IPS DF 6.9 (cell line): Measurements from ENCODE around the gene PPP1R1C.

Experiments
- DNase-seq: peaks from one replicate; pipeline ENCODE4 v3.0.0-alpha.2; 2013; ENCODE audit warnings: low read depth, low spot score
- H3K27ac ChIP-seq: one replicate; pipeline ENCODE4 v1.5.1; 2013; ENCODE audit warnings: low read length, control low read depth
- H3K27me3 ChIP-seq: 2 replicates; pipeline ENCODE4 v1.6.1; 2013; ENCODE audit warnings: mild to moderate bottlenecking, low read length; ENCODE audit not compliant: control insufficient read depth, insufficient read depth
- H3K36me3 ChIP-seq: 2 replicates; pipeline ENCODE4 v1.6.1; 2013; ENCODE audit warnings: low read length; ENCODE audit not compliant: control insufficient read depth, insufficient read depth
- H3K4me1 ChIP-seq: 2 replicates; pipeline ENCODE4 v1.6.1; 2013; ENCODE audit warnings: low read length; ENCODE audit not compliant: control insufficient read depth, insufficient read depth
- H3K4me3 ChIP-seq: 2 replicates; pipeline ENCODE4 v1.5.1; 2013; ENCODE audit warnings: mild to moderate bottlenecking, low read length
- H3K9me3 ChIP-seq: 2 replicates; pipeline ENCODE4 v1.6.1; 2013; ENCODE audit warnings: low read length, inconsistent platforms; ENCODE audit not compliant: control insufficient read depth, insufficient read depth
- WGBS: extraction: QIAGEN DNeasy Blood & Tissue Kit; methylation state at CpG from one replicate; pipeline ENCODE4 v1.1.7; 2013; ENCODE audit warnings: mixed read lengths, missing lambda C conversion rate; ENCODE audit not compliant: insufficient read length, insufficient coverage; 5-methylcytosine and 5-hydroxymethylcytosine counted together

PPP1R1C gene

DNA sequence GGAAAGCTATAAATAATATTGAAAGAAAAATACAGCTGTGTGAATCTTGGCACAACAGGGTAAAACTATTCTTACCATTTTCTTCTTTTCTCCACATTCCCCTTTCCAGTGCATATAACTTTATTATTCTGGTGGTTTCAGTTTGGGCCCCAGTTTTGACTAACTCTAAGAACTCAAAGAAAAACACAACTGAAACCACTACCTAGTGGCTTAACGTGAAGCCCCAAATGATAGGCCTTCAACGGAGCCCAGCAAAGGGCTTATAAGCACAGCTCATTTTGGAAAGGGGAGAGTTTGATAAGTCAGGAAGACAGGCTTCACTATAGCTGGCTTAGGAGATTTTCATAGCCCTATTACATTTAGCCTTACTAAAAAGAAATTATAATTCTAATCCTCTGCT is 62.4 kb downstream of the PPP1R1C start:
- Histone ChIP-seq H3K9me3 (no peaks in the 10 kb centered on the region), H3K27me3 (no peaks in the 10 kb centered on the region), H3K27ac (no peak overlapping the region), H3K36me3 (no peaks in the 10 kb centered on the region), H3K4me3 (no peak overlapping the region), H3K4me1 (no peaks in the 10 kb centered on the region)
- no CpG with 5 or more reads among the region's 2 CpGs for WGBS
- no peak for DNase-seq

DNA sequence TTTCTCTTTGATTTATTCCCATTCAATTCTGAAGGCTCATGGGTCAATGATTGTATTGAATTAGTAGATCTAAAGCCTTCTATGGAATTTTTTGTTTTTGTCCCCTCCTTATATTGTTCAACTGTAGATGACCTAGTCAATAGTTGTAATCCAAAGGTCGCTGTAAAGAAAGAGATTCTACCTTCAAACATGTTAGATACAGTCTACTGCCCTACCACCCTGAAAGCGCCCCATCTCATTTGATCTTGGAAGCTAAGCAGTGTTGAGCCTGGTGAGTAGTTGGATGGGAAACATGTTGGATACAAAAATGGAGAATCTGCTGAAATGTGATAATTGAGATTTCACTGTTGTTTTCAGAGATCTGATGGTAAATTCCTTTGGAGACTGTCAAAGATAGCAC is 63.0 kb downstream of the PPP1R1C start:
- no peak overlapping the region for H3K4me3 ChIP-seq
- H3K27me3 ChIP-seq = no peaks in the 10 kb centered on the region
- H3K9me3 ChIP-seq = no peaks in the 10 kb centered on the region
- no CpG with 5 or more reads among the region's 2 CpGs for WGBS
- H3K36me3 ChIP-seq = no peaks in the 10 kb centered on the region
- no peak overlapping the region for H3K27ac ChIP-seq
- no peak for DNase-seq
- H3K4me1 ChIP-seq = no peaks in the 10 kb centered on the region

DNA sequence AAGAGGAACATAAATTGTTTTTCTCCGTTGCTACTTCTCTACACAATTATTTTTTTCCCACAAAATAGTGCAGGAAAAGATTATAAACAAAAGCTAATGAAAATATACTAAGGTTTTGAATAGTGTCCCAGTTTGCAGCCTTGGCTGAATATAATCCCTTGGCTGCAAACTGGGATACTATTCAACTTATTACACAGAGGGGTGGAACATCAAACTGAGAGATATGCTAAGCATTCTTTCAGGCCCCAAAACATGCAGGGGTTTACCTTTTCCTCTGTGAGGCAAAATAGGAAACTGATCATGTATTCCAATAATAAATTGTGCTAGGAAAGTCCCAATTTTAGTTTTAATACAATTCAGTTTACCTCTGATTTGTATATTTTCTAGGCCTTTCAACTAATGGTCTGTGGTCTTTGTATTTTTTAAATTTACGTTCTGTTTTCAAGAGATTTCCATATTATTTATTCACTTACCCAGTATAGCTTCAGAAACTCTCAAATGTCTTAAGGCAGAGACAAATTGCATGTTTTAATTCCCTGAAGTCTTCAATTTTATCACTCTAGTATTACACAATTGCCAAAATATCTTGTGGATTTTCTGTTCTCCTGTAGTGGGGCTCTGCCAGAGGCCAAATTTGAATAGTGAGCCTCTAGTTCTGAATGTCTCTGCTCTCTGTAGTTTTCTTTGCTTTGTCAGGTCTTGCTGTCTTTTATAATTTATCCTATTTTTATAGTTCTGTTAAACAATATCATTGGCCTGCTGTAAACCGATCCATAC is 63.9 kb downstream of the PPP1R1C start:
- H3K27ac ChIP-seq = no peak overlapping the region
- no peaks in the 10 kb centered on the region for H3K36me3 ChIP-seq
- H3K27me3 ChIP-seq = no peaks in the 10 kb centered on the region
- no peak for DNase-seq
- H3K4me1 ChIP-seq = no peaks in the 10 kb centered on the region
- no CpG with 5 or more reads among the region's 3 CpGs for whole genome bisulfite sequencing
- H3K4me3 ChIP-seq = no peak overlapping the region
- H3K9me3 ChIP-seq = no peaks in the 10 kb centered on the region

DNA sequence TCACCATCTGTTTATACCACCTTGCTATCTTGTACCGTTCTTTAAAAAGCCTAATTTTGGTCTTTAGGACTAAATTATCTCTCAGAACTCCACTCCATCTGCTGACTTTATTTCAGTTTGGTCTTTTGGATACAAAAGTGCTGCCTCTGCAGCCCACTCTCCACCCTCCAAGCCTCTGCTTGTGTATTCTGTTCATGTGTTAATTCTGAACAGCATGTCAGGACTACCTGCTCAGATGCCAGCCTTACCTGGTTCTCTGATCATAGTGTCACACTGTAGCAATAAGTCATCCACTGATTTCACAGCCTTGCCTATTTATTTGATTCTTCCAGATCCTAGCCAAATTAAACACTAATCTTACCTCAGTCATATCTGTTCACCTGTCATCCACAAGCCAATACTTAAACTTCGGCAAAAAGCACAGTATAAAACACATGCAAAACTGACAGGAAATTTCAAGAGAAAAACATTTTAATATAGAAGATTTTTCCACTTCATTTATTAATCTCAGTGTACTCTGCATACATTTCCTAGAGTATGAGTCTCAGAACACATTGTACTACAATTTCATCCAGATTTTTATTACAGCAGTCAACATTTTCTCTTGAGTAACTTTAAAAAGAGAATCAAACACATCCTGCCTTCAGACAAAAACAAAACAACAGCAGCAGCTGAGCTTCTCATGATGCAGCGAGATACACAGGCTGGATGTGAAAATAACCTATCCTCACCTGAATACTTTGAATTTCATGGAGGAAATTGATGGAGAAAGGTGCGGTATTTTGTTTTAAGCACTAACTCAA is 64.9 kb downstream of the PPP1R1C start:
- WGBS = no CpG with 5 or more reads among the region's 4 CpGs

DNA sequence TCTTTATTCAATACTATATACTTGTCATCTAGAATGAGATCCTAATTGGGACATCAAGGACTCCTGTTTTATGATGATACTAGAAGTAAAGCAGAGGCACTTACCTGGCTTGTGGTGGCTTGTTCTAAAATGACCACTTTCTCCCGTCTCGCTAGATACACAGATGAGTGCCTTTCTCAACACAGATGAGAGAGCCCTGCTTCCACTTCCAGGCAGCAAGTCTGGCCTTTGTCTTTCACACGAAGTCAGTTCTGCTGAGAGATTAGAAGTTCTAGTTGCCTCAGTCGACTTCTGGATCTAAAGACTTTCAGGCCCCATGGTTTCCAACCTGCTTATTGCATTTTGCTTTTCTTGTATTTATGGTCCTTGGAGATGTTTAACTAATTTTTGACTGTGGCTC is 70.3 kb downstream of the PPP1R1C start:
- Histone ChIP-seq H3K9me3 (no peaks in the 10 kb centered on the region), H3K27me3 (no peaks in the 10 kb centered on the region), H3K36me3 (no peaks in the 10 kb centered on the region), H3K4me1 (no peaks in the 10 kb centered on the region), H3K27ac (no peak overlapping the region), H3K4me3 (no peak overlapping the region)
- WGBS = no CpG with 5 or more reads among the region's 4 CpGs
- no peak for DNase-seq

More for the DNA sequence above, 64.9 kb downstream of the PPP1R1C start:
- Histone ChIP-seq H3K27me3 (no peaks in the 10 kb centered on the region), H3K27ac (no peak overlapping the region), H3K4me1 (no peaks in the 10 kb centered on the region), H3K36me3 (no peaks in the 10 kb centered on the region), H3K4me3 (no peak overlapping the region), H3K9me3 (no peaks in the 10 kb centered on the region)
- no peak for DNase-seq

DNA sequence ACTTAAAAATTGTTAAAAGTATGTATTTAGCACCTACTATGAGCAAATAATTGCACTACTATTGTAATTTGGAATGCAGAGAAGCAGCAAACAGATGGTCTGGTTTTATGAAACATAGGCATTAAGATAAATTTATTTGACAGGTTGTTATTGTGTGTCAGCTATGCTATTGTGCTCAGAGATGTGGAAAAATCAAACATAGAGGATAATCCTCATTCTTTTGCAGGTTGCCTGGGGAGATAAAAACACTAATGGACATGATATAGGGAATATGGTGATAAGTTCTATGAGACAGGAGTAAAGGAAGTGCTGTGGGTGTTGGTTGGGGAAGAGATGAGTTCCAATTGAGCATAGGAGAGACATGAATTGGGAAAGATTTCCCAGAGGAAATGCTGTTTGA is 71.3 kb downstream of the PPP1R1C start:
- no peaks in the 10 kb centered on the region for H3K9me3 ChIP-seq
- H3K27me3 ChIP-seq = no peaks in the 10 kb centered on the region
- no peak overlapping the region for H3K4me3 ChIP-seq
- H3K27ac ChIP-seq = no peak overlapping the region
- H3K36me3 ChIP-seq = no peaks in the 10 kb centered on the region
- no peaks in the 10 kb centered on the region for H3K4me1 ChIP-seq
- DNase-seq = no peak

DNA sequence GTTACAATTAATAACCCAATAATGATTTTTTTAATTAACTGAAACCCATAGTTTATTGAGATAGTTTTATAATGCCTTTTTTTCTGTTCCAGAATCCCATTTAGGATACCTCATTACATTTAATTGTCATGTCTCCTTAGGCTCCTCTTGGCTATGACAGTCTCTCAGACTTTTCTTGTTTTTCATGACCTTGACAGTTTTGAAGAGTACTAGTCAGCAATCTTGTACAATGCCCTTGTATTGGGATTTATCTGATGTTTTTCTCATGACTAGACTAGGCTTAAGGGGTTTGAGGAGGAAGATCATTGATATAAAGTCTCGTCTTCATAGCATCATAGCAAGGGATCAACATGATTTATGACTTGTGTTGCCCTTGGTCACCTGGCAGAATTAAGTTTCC is 72.4 kb downstream of the PPP1R1C start:
- H3K4me1 ChIP-seq = no peaks in the 10 kb centered on the region
- no peak overlapping the region for H3K27ac ChIP-seq
- WGBS = no CpG with 5 or more reads among the region's 1 CpG
- no peak for DNase-seq
- no peaks in the 10 kb centered on the region for H3K27me3 ChIP-seq
- H3K4me3 ChIP-seq = no peak overlapping the region
- H3K36me3 ChIP-seq = no peaks in the 10 kb centered on the region
- no peaks in the 10 kb centered on the region for H3K9me3 ChIP-seq

DNA sequence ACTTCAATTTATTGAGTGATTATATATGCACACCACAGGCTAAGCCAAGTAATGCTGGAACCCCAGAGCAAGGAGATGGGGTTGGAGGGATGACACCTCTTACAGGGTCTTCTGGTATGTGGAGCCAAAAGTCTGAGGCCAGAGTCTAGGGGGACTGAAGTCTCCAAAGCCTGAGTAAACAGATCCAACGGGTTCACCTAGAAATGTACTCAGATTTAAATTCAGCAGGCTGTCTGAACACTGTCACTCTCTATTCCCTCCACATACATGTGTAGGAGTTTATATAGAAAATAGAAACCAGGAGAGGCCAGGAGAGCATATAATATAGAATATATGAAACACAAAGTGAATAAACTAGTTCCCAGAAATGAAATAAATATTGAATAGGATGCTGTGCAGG is 76.1 kb downstream of the PPP1R1C start:
- Histone ChIP-seq H3K4me1 (no peaks in the 10 kb centered on the region), H3K36me3 (no peaks in the 10 kb centered on the region), H3K9me3 (no peaks in the 10 kb centered on the region), H3K27ac (no peak overlapping the region), H3K4me3 (no peak overlapping the region), H3K27me3 (no peaks in the 10 kb centered on the region)
- DNase-seq = no peak
- no CpG with 5 or more reads among the region's 1 CpG for WGBS

DNA sequence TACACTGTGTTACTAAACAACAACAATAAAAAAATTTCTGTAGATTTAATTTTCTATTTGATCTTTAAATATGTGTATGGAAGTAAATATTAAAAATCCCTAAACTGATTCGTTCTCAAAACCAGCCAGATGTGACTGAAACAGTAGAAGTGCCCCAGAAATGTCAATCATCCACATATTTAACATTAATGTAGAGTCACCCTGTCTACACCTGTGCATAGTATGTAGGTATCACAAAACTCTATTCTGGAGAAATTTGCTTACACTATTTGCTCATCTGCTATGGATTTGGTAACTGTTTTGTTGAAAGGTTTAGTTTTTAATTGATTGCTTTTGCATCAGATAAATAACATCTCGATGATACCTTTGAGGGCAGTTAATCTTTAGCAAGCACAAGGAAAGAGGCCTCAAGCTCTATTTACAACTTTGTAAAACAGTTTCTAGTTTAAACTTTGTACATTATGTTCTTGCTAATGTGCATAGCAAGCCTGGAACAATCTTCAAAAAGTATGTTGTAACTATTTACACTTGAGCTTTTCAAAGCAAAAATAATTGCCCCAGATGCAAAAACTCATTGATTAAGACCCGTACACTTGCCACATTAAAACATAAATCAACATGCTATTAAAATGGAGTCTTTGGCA is 76.8 kb downstream of the PPP1R1C start:
- WGBS = no CpG with 5 or more reads among the region's 3 CpGs
- no peaks in the 10 kb centered on the region for H3K36me3 ChIP-seq
- H3K9me3 ChIP-seq = no peaks in the 10 kb centered on the region
- no peaks in the 10 kb centered on the region for H3K4me1 ChIP-seq
- no peaks in the 10 kb centered on the region for H3K27me3 ChIP-seq
- no peak for DNase-seq
- H3K4me3 ChIP-seq = no peak overlapping the region
- H3K27ac ChIP-seq = no peak overlapping the region

DNA sequence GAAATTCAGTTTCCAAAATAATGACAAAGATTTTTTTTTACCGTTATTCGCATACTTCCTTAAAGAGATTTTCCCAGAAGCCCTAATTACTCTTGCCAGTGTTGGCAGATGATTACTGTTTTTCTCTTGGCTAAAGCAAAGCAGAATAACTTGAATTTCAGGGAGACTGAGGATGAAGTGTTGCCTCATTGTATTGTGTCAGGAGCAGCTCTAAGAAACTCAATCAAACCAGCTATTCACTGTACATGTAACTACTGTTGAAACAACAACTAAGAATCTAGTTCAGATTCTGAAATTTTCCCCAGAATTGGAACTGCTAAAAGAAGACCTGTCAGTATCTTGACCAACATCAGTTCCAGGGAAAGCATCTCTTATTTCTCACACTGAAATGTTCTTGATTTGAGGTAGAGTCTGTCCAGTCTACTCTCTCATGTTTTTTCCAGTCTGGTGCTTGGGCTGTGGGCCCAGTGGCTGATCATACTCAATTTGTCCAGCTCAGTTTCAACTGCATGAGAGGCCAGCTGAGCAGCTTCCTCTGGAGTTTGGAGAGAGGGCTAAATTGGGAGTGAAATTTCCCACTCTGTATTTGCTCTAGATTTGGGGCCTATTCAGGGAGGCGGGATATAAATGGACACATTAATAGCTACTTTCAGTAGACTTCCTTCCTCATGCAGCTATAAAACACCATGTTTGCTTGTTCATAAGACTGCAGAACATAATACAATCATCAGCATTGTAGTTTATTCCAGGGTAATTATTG is 78.5 kb downstream of the PPP1R1C start:
- Histone ChIP-seq H3K36me3 (no peaks in the 10 kb centered on the region), H3K9me3 (no peaks in the 10 kb centered on the region), H3K27ac (no peak overlapping the region), H3K27me3 (no peaks in the 10 kb centered on the region), H3K4me1 (no peaks in the 10 kb centered on the region), H3K4me3 (no peak overlapping the region)
- no CpG with 5 or more reads among the region's 3 CpGs for WGBS
- DNase-seq = no peak
